Endometrial microvascular endothelial cells (primary cell): Measurements from ENCODE around the gene NPY4R. TPM values are rescaled to one million over a fixed set of nuclear protein-coding genes. Genes with fewer than 3 reads are reported as not detected.

Experiments
- total RNA-seq: library from RNA; depleted of rRNA; stranded (reverse); fragments of >200 nt; gene quantifications from one replicate; pipeline ENCODE4 v1.2.3, GENCODE V29; 2015; ENCODE audit errors: inconsistent ontology term

Gene NPY4R
- total RNA-seq, 1 donor from 2014 or later = not detected

Other genes with a start within 250 kb of the NPY4R start
- gene ANTXRL, start 179.0 kb downstream of the NPY4R start, total RNA-seq = not detected
- not detected for gene ANXA8L1, start 90.2 kb downstream of the NPY4R start, total RNA-seq
- gene GPRIN2, start 90.7 kb upstream of the NPY4R start, total RNA-seq = not detected
- gene SYT15, start 113.2 kb upstream of the NPY4R start, total RNA-seq = 0.46 TPM